Activated CD8-positive, alpha-beta memory T cell treated with anti-CD3 and anti-CD28 coated beads, Interleukin-2, amount 50 U/mL, for 48 hours (primary cell): Measurements from ENCODE around the gene SPIN1.
"Not testable (repeated sequence)": the region's sequence is repeated elsewhere in the genome, so short reads cannot be mapped to it uniquely, and the experiment has no call there.

Experiments used
- DNase-seq: peaks from one replicate; pipeline ENCODE4 v3.0.0-alpha.2; 2020

SPIN1 gene

GRCh38 chr9:88388203-88388885, at the start of gene SPIN1:
SPIN1 (plus strand) TSS chr9:88388444; CDS start chr9:88426540, 38,096 bp downstream.
- DNase-seq = peak; percentile 94

- no peak for DNase-seq
These were observed 48.9 kb upstream of the SPIN1 start for GRCh38 chr9:88339317-88339716.

- DNase-seq = no peak
These were observed 46.0 kb upstream of the SPIN1 start for GRCh38 chr9:88342246-88342645.

GRCh38 chr9:88344013-88344412, 44.2 kb upstream of the SPIN1 start:
- no peak for DNase-seq

GRCh38 chr9:88350354-88350753, 37.9 kb upstream of the SPIN1 start:
- not testable (repeated sequence) for DNase-seq

- DNase-seq = no peak
These were observed 33.1 kb upstream of the SPIN1 start for GRCh38 chr9:88355166-88355565.

GRCh38 chr9:88357250-88357649, 31.0 kb upstream of the SPIN1 start:
- DNase-seq = not testable (repeated sequence)

- DNase-seq = no peak
These were observed 29.5 kb upstream of the SPIN1 start for GRCh38 chr9:88358723-88359122.

- no peak for DNase-seq
These were observed 28.3 kb upstream of the SPIN1 start for GRCh38 chr9:88359974-88360373.

- no peak for DNase-seq
These were observed 25.6 kb upstream of the SPIN1 start for GRCh38 chr9:88362681-88363080.

- DNase-seq = no peak
These were observed 24.6 kb upstream of the SPIN1 start for GRCh38 chr9:88363661-88364060.

- no peak for DNase-seq
These were observed 23.5 kb upstream of the SPIN1 start for GRCh38 chr9:88364706-88365105.

GRCh38 chr9:88370346-88370745, 17.9 kb upstream of the SPIN1 start:
- DNase-seq = no peak

- DNase-seq = no peak
These were observed 16.1 kb upstream of the SPIN1 start for GRCh38 chr9:88372103-88372654.

GRCh38 chr9:88373045-88373444, 15.2 kb upstream of the SPIN1 start:
- DNase-seq = no peak

- DNase-seq = no peak
These were observed 9.9 kb upstream of the SPIN1 start for GRCh38 chr9:88378317-88378716.

- DNase-seq = no peak
These were observed 8.9 kb upstream of the SPIN1 start for GRCh38 chr9:88379352-88379751.

GRCh38 chr9:88380118-88380517, 8.1 kb upstream of the SPIN1 start:
- no peak for DNase-seq

GRCh38 chr9:88381322-88381721, 6.9 kb upstream of the SPIN1 start:
- DNase-seq = not testable (repeated sequence)

GRCh38 chr9:88383176-88383575, 5.1 kb upstream of the SPIN1 start:
- DNase-seq = no peak

- not testable (repeated sequence) for DNase-seq
These were observed 2.1 kb upstream of the SPIN1 start for GRCh38 chr9:88386137-88386536.

GRCh38 chr9:88387036-88387551, 1.1 kb upstream of the SPIN1 start:
- peak; percentile 58 for DNase-seq

GRCh38 chr9:88387552-88388202, 567 bp upstream of the SPIN1 start:
- DNase-seq = peak; percentile 64
